ENCODE measurements around the gene ELAVL1.

DNA sequence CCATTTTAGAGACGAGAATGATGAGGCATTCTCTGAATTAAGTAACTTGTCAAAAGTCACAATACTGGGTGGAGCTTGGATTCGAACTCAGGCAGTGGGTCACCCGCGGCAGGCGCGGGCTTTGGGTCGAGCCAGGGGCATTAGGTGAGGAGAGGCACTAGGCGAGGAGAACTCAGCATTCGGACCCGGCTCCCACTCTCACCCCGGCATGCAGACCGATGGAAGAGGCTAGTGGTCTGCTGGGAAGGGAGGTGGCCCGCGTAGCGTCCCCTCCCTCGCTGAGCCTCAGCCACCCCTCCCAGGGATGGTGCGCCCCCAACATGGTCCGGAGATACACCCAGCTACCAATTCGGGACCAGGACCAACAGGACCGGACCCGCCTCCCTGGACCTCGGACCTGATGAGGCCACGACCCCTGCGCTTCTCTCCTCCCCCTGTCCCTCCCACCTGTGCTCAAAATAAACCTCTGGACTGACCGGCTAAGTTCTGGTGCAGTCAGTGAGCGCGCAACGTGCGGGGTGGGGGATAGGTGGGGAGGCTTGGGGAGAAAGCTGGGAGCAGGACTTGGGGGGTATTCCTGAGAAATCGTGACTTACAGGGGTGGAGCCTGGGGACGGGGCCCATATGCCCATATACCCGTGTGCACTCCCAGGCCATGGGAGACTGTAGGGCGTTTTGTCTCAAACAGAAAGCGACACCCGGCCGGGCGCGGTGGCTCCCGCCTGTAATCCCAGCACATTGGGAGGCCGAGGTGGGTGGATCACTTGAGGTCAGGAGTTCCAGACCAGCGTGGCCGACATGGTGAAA, 86.6 kb downstream of the ELAVL1 start:
- TF ChIP-seq CTCF (IDR thresholded peaks at IDR 0.05): no peak
- no peak for TF ChIP-seq POLR2A (IDR thresholded peaks at IDR 0.05)
